GM12891 (cell line): ENCODE measurements around the gene ATL3.
"Not testable (repeated sequence)": the region's sequence is repeated elsewhere in the genome, so short reads cannot be mapped to it uniquely, and the experiment has no call there.

Experiments
- DNase-seq: peaks from one replicate; pipeline ENCODE4 v3.0.0; 2011; ENCODE audit warnings: low spot score; ENCODE audit not compliant: insufficient read length
- FAIRE-seq: peaks from 2 replicates; lab custom pipeline; 2011; peaks lifted over from hg19 to GRCh38; lab: Jason Lieb, UNC
- PAX5 ChIP-seq: IDR thresholded peaks from 2 replicates; pipeline ENCODE4 v1.6.1; 2011; ENCODE audit warnings: low read length, moderate library complexity, mild to moderate bottlenecking; ENCODE audit not compliant: insufficient read depth, severe bottlenecking
- POLR2A ChIP-seq: IDR thresholded peaks from 2 replicates; pipeline ENCODE4 v1.6.1; 2011; ENCODE audit warnings: low read depth, low read length, control low read depth
- POLR2AphosphoS5 ChIP-seq: IDR thresholded peaks from 2 replicates; pipeline ENCODE4 v1.6.1; 2011; ENCODE audit warnings: low read depth, low read length, control low read depth
- POU2F2 ChIP-seq: IDR thresholded peaks from 2 replicates; pipeline ENCODE4 v1.6.1; 2011; ENCODE audit warnings: low read depth, mild to moderate bottlenecking, control low read depth, low read length, moderate library complexity
- SPI1 ChIP-seq: IDR thresholded peaks from 2 replicates; pipeline ENCODE4 v1.6.1; 2011; ENCODE audit warnings: low read depth, low read length, control low read depth
- TAF1 ChIP-seq: IDR thresholded peaks from 2 replicates; pipeline ENCODE4 v1.6.1; 2011; ENCODE audit warnings: low read depth, low read length, control low read depth

The ATL3 gene

DNA sequence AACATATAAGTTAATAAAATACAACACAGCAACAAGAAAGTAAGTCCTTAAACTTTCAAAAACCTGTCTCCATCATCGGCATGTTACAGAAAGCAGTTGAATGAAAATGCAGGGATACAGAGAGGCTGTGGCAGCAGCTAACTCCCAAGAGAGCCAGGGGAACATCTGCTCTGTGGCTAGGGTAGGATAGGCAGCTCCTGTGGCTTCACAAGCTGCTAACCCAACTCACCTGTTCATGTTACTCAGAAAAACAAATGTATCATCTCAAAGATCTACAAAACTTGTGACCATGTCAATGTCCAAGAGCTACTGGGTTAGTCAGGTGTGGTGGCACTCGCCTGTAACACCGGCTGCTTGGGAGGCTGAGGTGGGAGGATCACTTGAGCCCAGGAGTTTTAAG is 41.8 kb downstream of the ATL3 start:
- FAIRE-seq (no peak), DNase-seq (no peak)
- TF ChIP-seq SPI1 (no peak), PAX5 (no peak), POLR2AphosphoS5 (no peak), POLR2A (no peak), TAF1 (no peak), POU2F2 (no peak)

DNA sequence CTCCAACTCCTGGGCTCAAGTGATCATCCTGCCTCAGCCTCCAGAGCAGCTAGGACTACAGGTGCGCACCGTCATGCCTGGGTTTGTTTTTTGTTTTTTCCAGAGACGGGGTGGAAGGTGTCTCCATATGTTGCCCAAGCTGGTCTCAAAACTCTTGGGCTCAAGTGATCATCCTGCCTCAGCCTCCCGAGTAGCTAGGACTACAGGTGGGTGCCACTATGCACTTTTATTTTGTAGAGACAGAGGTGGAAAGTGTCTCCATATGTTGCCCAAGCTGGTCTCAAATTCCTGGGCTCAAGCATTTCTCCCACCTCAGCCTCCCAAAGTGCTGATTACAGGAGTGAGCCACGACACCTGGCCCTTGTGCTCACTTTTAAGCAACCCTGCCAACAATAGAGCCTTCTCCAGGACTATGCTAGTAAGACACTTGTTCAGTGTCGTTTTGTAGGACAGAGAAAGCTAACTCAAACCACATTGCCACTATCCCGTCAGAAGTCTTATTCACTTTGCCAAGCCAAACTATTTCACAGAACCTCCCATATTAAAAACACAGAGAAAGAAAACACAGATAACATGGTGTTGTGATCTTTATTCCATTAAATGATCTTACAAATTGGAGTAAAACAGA is 47.5 kb downstream of the ATL3 start:
- DNase-seq (no peak), FAIRE-seq (no peak)
- TF ChIP-seq SPI1, result no peak
- no peak for TF ChIP-seq PAX5
- TF ChIP-seq POU2F2, result no peak
- no peak for TF ChIP-seq POLR2AphosphoS5
- no peak for TF ChIP-seq POLR2A
- TF ChIP-seq TAF1, result no peak

- FAIRE-seq, result no peak
- TF ChIP-seq POLR2AphosphoS5 (no peak), POLR2A (no peak), SPI1 (no peak), PAX5 (no peak), TAF1 (no peak), POU2F2 (no peak)
- no peak for DNase-seq
Measured at GRCh38 chr11:63622323-63622722, 48.9 kb downstream of the ATL3 start.

DNA sequence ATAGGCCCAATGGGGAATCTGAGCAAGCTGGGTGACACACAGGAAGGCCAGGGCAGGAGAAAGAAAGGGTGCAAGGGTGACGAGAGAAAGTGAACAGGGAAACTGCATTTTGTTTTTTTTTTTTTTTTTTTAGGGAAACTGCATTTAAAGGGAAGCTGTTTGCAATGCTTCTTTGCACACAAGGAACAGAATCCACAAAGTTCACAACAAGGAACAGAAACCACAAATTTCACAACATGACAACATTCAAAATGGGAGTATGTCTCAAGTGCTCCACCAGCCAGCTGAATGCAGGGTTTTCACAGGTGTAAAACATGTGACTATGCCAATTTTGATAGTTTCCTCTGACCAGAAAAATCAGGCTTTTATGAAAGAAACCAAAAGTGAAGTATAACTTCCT is 50.1 kb downstream of the ATL3 start:
- no peak for FAIRE-seq
- TF ChIP-seq SPI1 (no peak), TAF1 (no peak), PAX5 (no peak), POLR2A (no peak), POLR2AphosphoS5 (no peak), POU2F2 (no peak)
- no peak for DNase-seq

GRCh38 chr11:63619967-63620366 is 51.2 kb downstream of the ATL3 start:
- DNase-seq, result no peak
- TF ChIP-seq POLR2A, result no peak
- no peak for TF ChIP-seq TAF1
- no peak for TF ChIP-seq SPI1
- TF ChIP-seq PAX5, result no peak
- no peak for TF ChIP-seq POLR2AphosphoS5
- no peak for TF ChIP-seq POU2F2
- FAIRE-seq, result no peak

DNA sequence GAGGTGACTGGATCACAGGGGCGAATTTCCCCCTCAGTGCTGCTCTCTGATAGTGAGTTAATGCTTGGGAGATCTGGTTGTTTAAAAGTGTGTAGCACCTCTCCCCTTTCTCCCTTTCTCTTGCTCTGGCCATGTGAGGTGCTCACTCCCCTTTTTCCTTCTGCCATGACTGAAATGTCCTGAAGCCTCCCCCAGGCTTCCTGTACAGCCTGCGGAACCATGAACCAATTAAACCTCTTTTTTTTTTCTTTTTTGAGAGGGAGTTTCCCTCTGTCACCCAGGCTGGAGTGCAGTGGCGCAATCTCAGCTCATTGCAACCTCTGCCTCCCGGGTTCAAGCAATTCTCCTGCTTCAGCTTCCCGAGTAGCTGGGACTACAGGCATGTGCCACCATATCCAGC is 53.5 kb downstream of the ATL3 start:
- not testable (repeated sequence) for FAIRE-seq, DNase-seq

DNA sequence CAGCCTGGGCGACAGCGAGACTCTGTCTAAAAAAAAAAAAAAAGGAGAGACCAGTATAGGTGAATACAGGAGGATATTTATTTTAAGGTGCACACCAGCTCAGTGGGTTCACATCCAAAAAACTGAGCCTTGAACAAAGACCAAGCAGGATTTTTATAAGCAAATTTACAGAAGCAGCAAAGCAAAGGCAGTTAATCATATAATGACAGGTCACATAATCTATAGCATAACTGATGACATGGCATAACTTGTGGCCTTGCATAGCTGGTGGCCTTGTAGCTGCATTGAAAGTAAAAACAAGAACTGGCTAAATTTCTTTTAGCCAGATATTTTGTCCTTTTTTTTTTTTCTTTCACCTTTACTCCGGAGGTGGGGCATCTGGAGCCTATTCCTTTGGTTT is 54.2 kb downstream of the ATL3 start:
- FAIRE-seq (no peak), DNase-seq (no peak)
- TF ChIP-seq TAF1, result no peak
- TF ChIP-seq SPI1, result no peak
- TF ChIP-seq POU2F2, result no peak

- DNase-seq (peak; percentile 37), FAIRE-seq (no peak)
- TF ChIP-seq TAF1, result no peak
- TF ChIP-seq POU2F2, result no peak
- no peak for TF ChIP-seq POLR2A
- TF ChIP-seq PAX5, result no peak
- no peak for TF ChIP-seq POLR2AphosphoS5
- TF ChIP-seq SPI1, result no peak
Measured at GRCh38 chr11:63614136-63614671, 57.0 kb downstream of the ATL3 start, which contains the start of gene PLAAT3. Gene PLAAT3 (minus strand): TSS chr11:63614433. CDS start chr11:63614014, 419 bp downstream.

DNA sequence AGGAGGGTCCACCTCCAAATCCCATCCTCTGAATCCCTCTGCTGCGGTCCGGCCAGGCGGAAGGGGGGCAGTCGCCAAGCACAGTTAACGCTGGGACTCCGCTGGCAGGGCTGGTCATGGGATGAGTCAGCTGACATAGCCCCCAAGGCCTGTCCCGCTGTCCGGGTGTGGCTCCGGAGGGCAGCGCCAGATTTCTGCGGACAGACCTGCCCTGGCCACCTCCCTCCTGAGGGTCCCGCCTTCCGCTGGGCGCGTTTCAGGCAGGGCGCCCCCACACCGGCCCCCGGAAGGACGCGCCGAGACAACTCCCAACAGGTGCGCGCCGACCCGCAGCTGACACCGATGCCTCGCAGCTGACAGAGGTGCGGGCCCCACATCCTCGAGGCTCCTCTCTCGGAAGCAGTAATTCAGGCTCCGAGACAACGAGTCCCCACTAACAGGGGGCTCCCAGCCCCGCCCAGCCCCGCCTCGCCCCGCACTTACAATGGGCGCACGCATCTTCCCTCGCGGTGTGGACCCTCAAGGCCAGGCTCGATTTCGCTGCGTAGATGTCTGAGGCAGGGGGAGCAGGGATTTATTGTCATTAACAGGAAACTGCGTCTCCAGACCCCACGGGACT is 57.5 kb downstream of the ATL3 start:
- no peak for FAIRE-seq
- DNase-seq, result peak; percentile 44
- no peak for TF ChIP-seq POLR2A
- no peak for TF ChIP-seq SPI1
- no peak for TF ChIP-seq PAX5
- TF ChIP-seq POU2F2, result no peak
- TF ChIP-seq TAF1, result no peak
- TF ChIP-seq POLR2AphosphoS5, result no peak

DNA sequence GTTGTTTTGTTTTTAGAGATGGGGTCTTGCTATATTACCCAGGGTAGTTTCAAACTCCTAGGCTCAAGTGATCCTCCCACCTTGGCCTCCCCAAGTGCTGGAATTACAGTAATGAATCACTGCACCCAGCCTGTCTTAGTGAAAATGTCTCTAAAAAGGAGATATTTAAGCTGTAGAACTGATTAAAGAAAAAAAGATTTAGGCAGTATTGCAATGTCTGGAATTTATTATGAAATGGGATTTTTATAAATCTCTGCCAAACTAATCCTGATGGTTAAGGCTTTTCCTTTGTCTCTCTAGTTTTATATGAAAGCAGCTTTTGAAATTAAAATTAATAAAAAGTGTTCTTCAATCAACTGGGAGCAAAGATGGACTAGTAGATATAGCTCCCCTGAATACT is 59.0 kb downstream of the ATL3 start:
- FAIRE-seq (no peak), DNase-seq (no peak)
- TF ChIP-seq TAF1 (no peak), SPI1 (no peak), POLR2AphosphoS5 (no peak), POU2F2 (no peak), PAX5 (no peak), POLR2A (no peak)
